HEK293 (cell line): ENCODE measurements around the gene NOX4.
"Not testable (repeated sequence)": the region's sequence is repeated elsewhere in the genome, so short reads cannot be mapped to it uniquely, and the experiment has no call there.

Experiments used
- CTCF ChIA-PET: fragments of 350-600 bp; formaldehyde crosslinking; extraction: SDS; loops from one replicate; lab custom pipeline; 2021; ENCODE audit warnings: antibody characterized with exemption; lab: Yijun Ruan, JAX
- POLR2A ChIA-PET: fragments of 300-600 bp; formaldehyde crosslinking; extraction: SDS; loops from one replicate; lab custom pipeline; 2020; ENCODE audit warnings: antibody characterized with exemption, inconsistent platforms; lab: Yijun Ruan, JAX
- H3K27ac ChIP-seq: fragments of 200-500 bp; sonication (Bioruptor generic); 2 replicates; pipeline ENCODE4 v1.5.1; 2014; ENCODE audit warnings: low read depth, low read length, control low read depth, inconsistent platforms; ENCODE audit errors: extremely low read depth
- H3K36me3 ChIP-seq, 2 experiments: fragments of 200-500 bp in 1 of 2; sonication (Bioruptor generic) in 1 of 2; 1 replicate in 1 of 2; 2 replicates in 1 of 2; pipeline ENCODE4 v1.5.1; 2014 to 2017; ENCODE audit warnings: inconsistent platforms in 2 of 2, low read length in 2 of 2; ENCODE audit not compliant: control insufficient read depth in 2 of 2, insufficient read depth in 1 of 2
- H3K4me1 ChIP-seq: fragments of 200-500 bp; sonication (Bioruptor generic); 2 replicates; pipeline ENCODE4 v1.5.1; 2014; ENCODE audit warnings: mild to moderate bottlenecking, low read length, inconsistent platforms; ENCODE audit not compliant: control insufficient read depth, insufficient read depth
- H3K4me3 ChIP-seq: 2 replicates; pipeline ENCODE4 v1.5.1; 2011; ENCODE audit warnings: low read depth, mild to moderate bottlenecking, control low read depth, low read length, moderate library complexity
- H3K9me3 ChIP-seq: fragments of 200-500 bp; sonication (Bioruptor generic); 2 replicates; pipeline ENCODE4 v1.5.1; 2014; ENCODE audit warnings: low read depth, low read length, inconsistent platforms; ENCODE audit not compliant: control insufficient read depth, insufficient read depth
- KLF9 ChIP-seq: fragments of 450-650 bp; formaldehyde crosslinking; IDR thresholded peaks from 2 replicates; pipeline ENCODE4 v1.5.1; 2016; ENCODE audit warnings: missing biosample characterization, missing genetic modification characterization, low read depth
- RBAK ChIP-seq: fragments of 450-650 bp; formaldehyde crosslinking; IDR thresholded peaks from 2 replicates; pipeline ENCODE4 v1.5.1; 2016; ENCODE audit warnings: missing biosample characterization, missing genetic modification characterization
- ZNF202 ChIP-seq: fragments of 450-650 bp; formaldehyde crosslinking; IDR thresholded peaks from 2 replicates; pipeline ENCODE4 v1.5.1; 2016; ENCODE audit warnings: missing biosample characterization, missing genetic modification characterization, borderline replicate concordance
- ZNF266 ChIP-seq: fragments of 450-650 bp; formaldehyde crosslinking; IDR thresholded peaks from 2 replicates; pipeline ENCODE4 v1.5.1; 2016; ENCODE audit warnings: missing biosample characterization, missing genetic modification characterization, low read depth
- ZNF37A ChIP-seq: fragments of 450-650 bp; IDR thresholded peaks from 2 replicates; pipeline ENCODE4 v1.5.1; 2018; ENCODE audit warnings: missing biosample characterization, missing genetic modification characterization
- ZNF391 ChIP-seq: fragments of 450-650 bp; formaldehyde crosslinking; IDR thresholded peaks from 2 replicates; pipeline ENCODE4 v1.5.1; 2016; ENCODE audit warnings: low read depth, missing biosample characterization, missing genetic modification characterization, borderline replicate concordance
- ZNF473 ChIP-seq: fragments of 450-650 bp; formaldehyde crosslinking; IDR thresholded peaks from 2 replicates; pipeline ENCODE4 v1.5.1; 2017; ENCODE audit warnings: missing biosample characterization, missing genetic modification characterization
- ZNF621 ChIP-seq: fragments of 450-650 bp; formaldehyde crosslinking; IDR thresholded peaks from 2 replicates; pipeline ENCODE4 v1.5.1; 2017; ENCODE audit warnings: missing biosample characterization, missing genetic modification characterization
- ZSCAN30 ChIP-seq: fragments of 450-650 bp; IDR thresholded peaks from 2 replicates; pipeline ENCODE4 v1.5.1; 2018; ENCODE audit warnings: missing biosample characterization, mild to moderate bottlenecking, missing genetic modification characterization, moderate library complexity

NOX4 gene

GRCh38 chr11:89355646-89356045 lies 135.5 kb downstream of the NOX4 start:
- no peak for TF ChIP-seq ZNF266 (tag by site-specific recombination)
- no peak for TF ChIP-seq KLF9 (tag by site-specific recombination)
- no peak for TF ChIP-seq ZNF621
- TF ChIP-seq ZSCAN30 (tag by site-specific recombination): no peak
- TF ChIP-seq ZNF473: no peak
- TF ChIP-seq, all 188 proteins: peak for 0
- no peaks in the 10 kb centered on the region for H3K9me3 ChIP-seq
- H3K4me3 ChIP-seq: no peak overlapping the region
- no peaks in the 10 kb centered on the region for H3K36me3 ChIP-seq
- POLR2A ChIA-PET: no interaction called here
- H3K4me1 ChIP-seq: no peaks in the 10 kb centered on the region
- CTCF ChIA-PET: no interaction called here
- H3K27ac ChIP-seq: no peak overlapping the region

DNA sequence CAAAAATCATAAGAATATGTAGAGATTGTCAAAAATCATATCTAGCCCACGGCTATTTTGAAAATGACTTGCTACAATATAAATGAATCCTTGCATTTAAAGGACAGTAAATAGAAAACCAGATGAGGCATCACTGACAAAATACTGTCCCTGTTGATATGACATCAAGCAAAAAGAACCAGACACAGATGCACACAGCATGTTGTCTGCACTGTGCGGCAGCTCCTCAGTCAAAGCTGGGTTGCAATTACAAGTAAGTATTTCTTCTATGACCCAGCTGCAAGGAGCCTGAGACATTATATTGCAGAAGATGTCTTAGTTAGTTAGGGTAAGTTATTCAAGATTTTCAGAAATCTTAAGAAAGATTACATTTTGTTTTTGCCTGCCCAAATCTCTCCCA lies 136.7 kb downstream of the NOX4 start:
- CTCF ChIA-PET, H3K4me1 ChIP-seq, H3K4me3 ChIP-seq, H3K36me3 ChIP-seq, H3K27ac ChIP-seq, H3K9me3 ChIP-seq, POLR2A ChIA-PET: not testable (repeated sequence)

GRCh38 chr11:89347071-89347470 lies 144.1 kb downstream of the NOX4 start:
- Histone ChIP-seq H3K9me3 (no peaks in the 10 kb centered on the region), H3K36me3 (no peaks in the 10 kb centered on the region), H3K4me3 (no peak overlapping the region), H3K4me1 (no peaks in the 10 kb centered on the region), H3K27ac (no peak overlapping the region)
- POLR2A ChIA-PET: no interaction called here
- CTCF ChIA-PET: no interaction called here
- no peak for TF ChIP-seq ZNF202
- no peak for TF ChIP-seq ZNF37A (tag by site-specific recombination)
- TF ChIP-seq ZNF391 (tag by site-specific recombination): no peak

- no peak overlapping the region for H3K4me3 ChIP-seq
- ChIA-PET POLR2A (no interaction called here), CTCF (no interaction called here)
- TF ChIP-seq RBAK: no peak
- H3K9me3 ChIP-seq: no peaks in the 10 kb centered on the region
- no peak overlapping the region for H3K27ac ChIP-seq
- no peaks in the 10 kb centered on the region for H3K36me3 ChIP-seq
- no peaks in the 10 kb centered on the region for H3K4me1 ChIP-seq
Measured at GRCh38 chr11:89346601-89347000, 144.6 kb downstream of the NOX4 start.

GRCh38 chr11:89342880-89343572 lies 148.1 kb downstream of the NOX4 start:
- H3K9me3 ChIP-seq, H3K4me1 ChIP-seq, POLR2A ChIA-PET, H3K4me3 ChIP-seq, H3K36me3 ChIP-seq, CTCF ChIA-PET, H3K27ac ChIP-seq: not testable (repeated sequence)

- H3K36me3 ChIP-seq, CTCF ChIA-PET, H3K27ac ChIP-seq, H3K4me3 ChIP-seq, H3K4me1 ChIP-seq, H3K9me3 ChIP-seq, POLR2A ChIA-PET: not testable (repeated sequence)
Measured at GRCh38 chr11:89340450-89340849, 150.7 kb downstream of the NOX4 start.

- CTCF ChIA-PET, H3K27ac ChIP-seq, POLR2A ChIA-PET, H3K4me3 ChIP-seq, H3K36me3 ChIP-seq, H3K9me3 ChIP-seq, H3K4me1 ChIP-seq: not testable (repeated sequence)
Measured at GRCh38 chr11:89338073-89338472, 153.1 kb downstream of the NOX4 start.

GRCh38 chr11:89337100-89337650 lies 154.0 kb downstream of the NOX4 start:
- H3K27ac ChIP-seq, H3K4me3 ChIP-seq, POLR2A ChIA-PET, CTCF ChIA-PET, H3K36me3 ChIP-seq, H3K4me1 ChIP-seq, H3K9me3 ChIP-seq: not testable (repeated sequence)

- H3K27ac ChIP-seq, CTCF ChIA-PET, H3K4me3 ChIP-seq, H3K9me3 ChIP-seq, H3K4me1 ChIP-seq, H3K36me3 ChIP-seq, POLR2A ChIA-PET: not testable (repeated sequence)
Measured at GRCh38 chr11:89333704-89334103, 157.5 kb downstream of the NOX4 start.
